Left lung (tissue), 10 donors: ENCODE results near the gene PRKCZ. TPM values are rescaled to one million over a fixed set of nuclear protein-coding genes. Genes with fewer than 3 reads are reported as not detected.
A peak's percentile ranks its signal among the peaks of the same experiment; 100 is the strongest.
"Not testable (repeated sequence)": the region's sequence is repeated elsewhere in the genome, so short reads cannot be mapped to it uniquely, and the experiment has no call there.

Source experiments
- ATAC-seq: fragments of 200-7000 bp; cut with Tn5 transposase; one replicate; pipeline ENCODE4 v1.9.1; 2020; ENCODE audit warnings: moderate library complexity
- DNase-seq, 4 donors: peaks; one replicate each; pipeline ENCODE4 v3.0.0-alpha.2; 2013 to 2020
- H3K27ac ChIP-seq, 2 donors: fragments of 200-600 bp; sonication (generic) in 1 of 2; one replicate each; pipeline versions ENCODE4 v1.5.0 to v1.8.0; 2020 to 2021
- H3K27me3 ChIP-seq, 2 donors: fragments of 200-600 bp; sonication (generic) in 1 of 2; one replicate each; pipeline versions ENCODE4 v1.5.0 to v1.8.0; 2020 to 2021
- H3K36me3 ChIP-seq, 2 donors: fragments of 200-600 bp; sonication (generic) in 1 of 2; one replicate each; pipeline versions ENCODE4 v1.5.0 to v1.8.0; 2020 to 2021
- H3K4me1 ChIP-seq, 2 donors: fragments of 200-600 bp; one replicate each; pipeline ENCODE4 v1.8.0; 2021
- H3K4me3 ChIP-seq, 2 donors: fragments of 200-600 bp; sonication (generic) in 1 of 2; one replicate each; pipeline versions ENCODE4 v1.5.0 to v1.8.0; 2020 to 2021; ENCODE audit warnings: mild to moderate bottlenecking in 1 of 2
- H3K9me3 ChIP-seq, 2 donors: fragments of 200-600 bp; sonication (generic) in 1 of 2; one replicate each; pipeline versions ENCODE4 v1.5.0 to v1.8.0; 2020 to 2021
- CTCF ChIP-seq, 2 donors: fragments of 200-600 bp; sonication (generic) in 1 of 2; IDR thresholded peaks; one replicate each; pipeline versions ENCODE4 v1.5.0 to v1.8.0; 2021; ENCODE audit warnings: antibody characterized with exemption in 2 of 2
- intact Hi-C, 2 donors: fragments of 100-400 bp; cut with DNase I; formaldehyde crosslinking; loops; one replicate each; pipeline versions ENCODE4 v1.11.2 to v1.14.2; 2022
- polyA plus RNA-seq, 6 donors: library from polyadenylated mRNA; unstranded; fragments of 120-200 nt; gene quantifications; one replicate each; pipeline ENCODE4 v1.2.1, GENCODE V29; 2013; ENCODE audit not compliant: insufficient read length in 6 of 6
- total RNA-seq, 2 donors: library from RNA; stranded (reverse); fragmentation: NEBNext Ultra II Directional; extraction: Animal tissue kit (Norgen Biotek cat#: 25700); gene quantifications; one replicate each; pipeline ENCODE4 v1.2.1, GENCODE V29; 2021
- donor health status: DM: no; HTN: yes; CAD: no.
- donor health status: DM: no; HTN: no; CAD: no.

PRKCZ gene
- total and polyA plus RNA-seq, 8 donors = 37.5 to 129 (median 48.0) TPM

- no peaks in the 10 kb centered on the region for H3K27me3 ChIP-seq
- peak in 3 of 4 donors; percentile 54 to 85 (median 72) for DNase-seq
- no peaks in the 10 kb centered on the region for H3K36me3 ChIP-seq
- H3K9me3 ChIP-seq = no peaks in the 10 kb centered on the region
- intact Hi-C loops = no loop called here
- TF ChIP-seq CTCF (IDR thresholded peaks at IDR 0.05) = no peak
- no peak overlapping the region for H3K4me3 ChIP-seq
- H3K4me1 ChIP-seq = peaks cover 22 to 55% of the 10 kb centered on the region in 2 donors
- peak overlapping the region; percentile 71 to 90 for H3K27ac ChIP-seq
- peak; percentile 30 for ATAC-seq
Observed at GRCh38 chr1:2137257-2138121, 87.3 kb downstream of the PRKCZ start.

GRCh38 chr1:2139156-2139555 lies 88.9 kb downstream of the PRKCZ start:
- DNase-seq = peak in 1 of 4 donors; percentile 28
- intact Hi-C loops, ATAC-seq, H3K4me3 ChIP-seq, H3K27me3 ChIP-seq, H3K36me3 ChIP-seq, H3K9me3 ChIP-seq: not testable (repeated sequence)
- H3K27ac ChIP-seq = peak overlapping the region in 1 of 2 donors; percentile 90
- H3K4me1 ChIP-seq = peaks cover 18 to 51% of the 10 kb centered on the region in 2 donors

GRCh38 chr1:2141025-2141424 lies 90.8 kb downstream of the PRKCZ start:
- H3K4me3 ChIP-seq = no peak overlapping the region
- TF ChIP-seq CTCF (IDR thresholded peaks at IDR 0.05) = no peak
- ATAC-seq = no peak

GRCh38 chr1:2143814-2144500 lies 93.7 kb downstream of the PRKCZ start:
- Histone ChIP-seq H3K36me3 (peaks cover 0 to 26% of the 10 kb centered on the region in 2 donors), H3K27me3 (no peaks in the 10 kb centered on the region), H3K4me1 (peaks cover 0 to 51% of the 10 kb centered on the region in 2 donors), H3K4me3 (no peak overlapping the region), H3K9me3 (no peaks in the 10 kb centered on the region), H3K27ac (no peak overlapping the region)
- intact Hi-C loops = no loop called here
- no peak for TF ChIP-seq CTCF (IDR thresholded peaks at IDR 0.05)
- ATAC-seq = no peak
- peak in 1 of 4 donors; percentile 77 for DNase-seq

More at GRCh38 chr1:2141025-2141424, 90.8 kb downstream of the PRKCZ start:
- no peak overlapping the region for H3K27ac ChIP-seq
- intact Hi-C loops = no loop called here
- no peaks in the 10 kb centered on the region for H3K27me3 ChIP-seq
- peaks cover 4 to 47% of the 10 kb centered on the region in 2 donors for H3K4me1 ChIP-seq
- H3K36me3 ChIP-seq = peaks cover 0 to 13% of the 10 kb centered on the region in 2 donors
- peak in 1 of 4 donors; percentile 34 for DNase-seq
- H3K9me3 ChIP-seq = no peaks in the 10 kb centered on the region

- Histone ChIP-seq H3K36me3 (peaks cover 0 to 32% of the 10 kb centered on the region in 2 donors), H3K9me3 (no peaks in the 10 kb centered on the region), H3K4me1 (peaks cover 0 to 53% of the 10 kb centered on the region in 2 donors), H3K4me3 (no peak overlapping the region), H3K27ac (no peak overlapping the region), H3K27me3 (no peaks in the 10 kb centered on the region)
- DNase-seq (peak in 1 of 4 donors; percentile 58), ATAC-seq (no peak)
- TF ChIP-seq CTCF (IDR thresholded peaks at IDR 0.05) = no peak
- intact Hi-C loops = no loop called here
Observed at GRCh38 chr1:2144501-2145090, 94.4 kb downstream of the PRKCZ start.
